ENCODE measurements around the gene KIRREL3. TPM values are rescaled to one million over a fixed set of nuclear protein-coding genes. Genes with fewer than 3 reads are reported as not detected.

KIRREL3 gene
- total and polyA plus RNA-seq, 2 donors (not counting 3 experiments of a cell fraction or from before 2014, with no cell fraction given): not detected

DNA sequence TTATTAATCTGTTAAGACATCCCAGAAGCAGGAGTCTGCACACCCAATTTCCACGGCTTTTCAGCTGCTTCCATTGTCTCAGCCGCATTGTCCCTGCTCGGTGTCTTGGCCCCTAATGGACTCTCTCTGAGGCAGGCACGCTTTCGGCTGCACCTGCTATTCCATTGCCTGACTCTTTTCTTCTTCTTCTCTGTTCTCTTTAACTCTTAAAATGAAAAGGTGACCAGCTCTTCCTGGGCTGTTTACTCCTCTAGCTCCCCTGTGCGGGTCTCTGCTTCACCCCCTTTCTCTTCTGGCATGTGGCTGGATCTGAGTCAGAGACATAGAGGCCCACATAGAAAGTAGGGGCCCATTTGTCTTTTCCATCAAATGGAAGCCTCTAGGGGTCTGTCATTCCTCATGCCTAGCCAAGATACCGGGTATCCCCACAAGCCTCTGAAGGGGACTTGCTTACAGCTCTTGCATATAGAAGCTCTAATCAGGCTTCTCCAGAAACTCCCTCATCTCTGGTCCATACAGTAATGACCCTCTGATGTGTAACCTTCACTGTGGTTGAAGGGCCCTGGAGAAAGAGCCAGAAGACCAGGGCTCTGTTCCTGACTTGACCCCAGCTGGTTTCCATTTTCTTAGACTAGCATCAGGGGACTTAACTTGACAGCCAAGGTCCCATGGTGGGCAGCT lies 401.2 kb downstream of the KIRREL3 start:
- Histone ChIP-seq H3K4me3 (replicated peaks in 1 of 3; ENCODE audit: insufficient read depth in 1 of 3, low read depth in 1 of 3, low read length in 3 of 3) (no peak overlapping the region), H3K4me2 (ENCODE audit: insufficient read depth, low read length) (no peak overlapping the region), H3K36me3 (ENCODE audit: control insufficient read depth in 2 of 2, extremely low read depth in 1 of 2, insufficient read depth in 2 of 2, low read length in 2 of 2) (no peaks in the 10 kb centered on the region), H3K27ac (ENCODE audit: insufficient read depth, low read depth, low read length) (no peak overlapping the region), H3K79me2 (ENCODE audit: control insufficient read depth, insufficient read depth, low read length) (no peaks in the 10 kb centered on the region), H4K20me1 (replicated peaks; ENCODE audit: control insufficient read depth, extremely low read depth, insufficient read depth, low read length) (no peaks in the 10 kb centered on the region), H2AFZ (ENCODE audit: low read depth, low read length) (no peak overlapping the region), H3K4me1 (ENCODE audit: control insufficient read depth, extremely low read depth, insufficient read depth, low read length) (no peaks in the 10 kb centered on the region), H3K9ac (replicated peaks; ENCODE audit: extremely low read depth, insufficient read depth, low read length) (no peak overlapping the region), H3K9me1 (replicated peaks; ENCODE audit: control insufficient read depth, extremely low read depth, insufficient read depth, low read length) (no peaks in the 10 kb centered on the region), H3K9me3 (replicated peaks; ENCODE audit: control insufficient read depth, insufficient read depth, low read length) (no peaks in the 10 kb centered on the region), H3K27me3 (ENCODE audit: control insufficient read depth in 2 of 2, insufficient read depth in 2 of 2, low read length in 2 of 2) (no peaks in the 10 kb centered on the region)
- TF ChIP-seq MYC (IDR thresholded peaks at IDR 0.05; ENCODE audit: low read depth, low read length) (no peak), EZH2 (IDR thresholded peaks at IDR 0.05; ENCODE audit: borderline replicate concordance, low read depth, low read length, severe bottlenecking) (no peak), GATA2 (IDR thresholded peaks at IDR 0.05; ENCODE audit: insufficient read depth, insufficient read length, low read depth, low read length) (no peak), FOS (IDR thresholded peaks at IDR 0.05; ENCODE audit: borderline replicate concordance, insufficient read depth, low read length) (no peak), JUN (IDR thresholded peaks at IDR 0.05; ENCODE audit: borderline replicate concordance, insufficient read depth, insufficient read length, low read depth) (no peak), POLR2A (IDR thresholded peaks at IDR 0.05; ENCODE audit: low read depth, low read length) (no peak), POLR2AphosphoS5 (IDR thresholded peaks at IDR 0.05; ENCODE audit: insufficient read depth, low read depth, low read length) (no peak), CTCF (IDR thresholded peaks at IDR 0.05; ENCODE audit: extremely low read depth in 1 of 2, insufficient read depth in 1 of 2, low read depth in 1 of 2, low read length in 2 of 2) (no peak)
- TF ChIP-seq, protein P1, sequence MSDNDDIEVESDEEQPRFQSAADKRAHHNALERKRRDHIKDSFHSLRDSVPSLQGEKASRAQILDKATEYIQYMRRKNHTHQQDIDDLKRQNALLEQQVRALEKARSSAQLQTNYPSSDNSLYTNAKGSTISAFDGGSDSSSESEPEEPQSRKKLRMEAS (IDR thresholded peaks at IDR 0.05; ENCODE audit: insufficient read depth, insufficient read length): no peak
- no TSS peak for BruUV-seq (replicated peaks)
- no peak for DNase-seq (ENCODE audit: low read depth, low spot score)
- dilution Hi-C loops (cut with MboI; ENCODE audit: extremely low pct_ligation_motif_present, low sequenced_read_pairs) (no loop called here), intact Hi-C loops (cut with micrococcal nuclease) (no loop called here)
- POLR2A ChIA-PET: no interaction called here
- FAIRE-seq: no peak
- CTCF ChIA-PET: no interaction called here

Data from endothelial cell of umbilical vein (primary cell).